GM12878 (cell line): ENCODE measurements around the gene TLR10. TPM values are rescaled to one million over a fixed set of nuclear protein-coding genes. Genes with fewer than 3 reads are reported as not detected.

Experiments used
- ATAC-seq: fragments of 200-7000 bp; cut with Tn5 transposase; 3 replicates; pipeline ENCODE4 v1.9.1; 2020; ENCODE audit warnings: mild to moderate bottlenecking, moderate library complexity
- BruUV-seq: library from RNA; stranded (reverse); fragments of 400-500 nt; replicated peaks from 2 replicates; lab custom pipeline; 2021; lab: Mats Ljungman, UMichigan
- CTCF ChIA-PET: fragments of 300-600 bp; sonication (Branson Sonifier 250); formaldehyde crosslinking; extraction: SDS; loops from one replicate; lab custom pipeline; 2021; ENCODE audit warnings: inconsistent platforms; lab: Yijun Ruan, JAX
- POLR2A ChIA-PET: fragments of 350-600 bp; formaldehyde crosslinking; extraction: SDS; loops from one replicate; lab custom pipeline; 2021; ENCODE audit warnings: inconsistent platforms; lab: Charles Lee
- RAD21 ChIA-PET: fragments of 300-600 bp; sonication (Branson Sonifier 250); formaldehyde crosslinking; loops from one replicate; lab custom pipeline; 2023; ENCODE audit warnings: antibody characterized with exemption; ENCODE audit not compliant: unreplicated experiment; lab: Charles Lee
- SMC1A ChIA-PET: fragments of 300-600 bp; sonication (Branson Sonifier 250); formaldehyde crosslinking; loops from one replicate; lab custom pipeline; 2023; ENCODE audit not compliant: unreplicated experiment, uncharacterized antibody; lab: Charles Lee
- DNase-seq: peaks from one replicate; pipeline ENCODE4 v3.0.0-alpha.2; 2011; ENCODE audit warnings: low read depth, low spot score
- FAIRE-seq: peaks from 3 replicates; lab custom pipeline; 2011; peaks lifted over from hg19 to GRCh38; lab: Jason Lieb, UNC
- H2AFZ ChIP-seq: 2 replicates; pipeline ENCODE4 v1.6.0; 2011; ENCODE audit warnings: low read depth, low read length, control low read depth; ENCODE audit not compliant: control insufficient read depth
- H3K27ac ChIP-seq: 2 replicates; pipeline ENCODE4 v1.5.1; 2011; ENCODE audit warnings: control low read depth; ENCODE audit not compliant: control insufficient read depth, insufficient read depth
- H3K27me3 ChIP-seq, 2 experiments: replicated peaks in 1 of 2; 2 replicates each; pipeline versions ENCODE4 v1.6.0 to v1.6.1; 2011; ENCODE audit warnings: low read length in 1 of 2; ENCODE audit not compliant: control insufficient read depth in 2 of 2, insufficient read depth in 2 of 2
- H3K36me3 ChIP-seq, 2 experiments: 2 replicates each; pipeline ENCODE4 v1.5.1; 2011; ENCODE audit warnings: low read length in 1 of 2; ENCODE audit not compliant: control insufficient read depth in 2 of 2, insufficient read depth in 2 of 2
- H3K4me1 ChIP-seq: 2 replicates; pipeline ENCODE4 v1.6.1; 2011; ENCODE audit warnings: mild to moderate bottlenecking, low read length, moderate library complexity, mixed read lengths; ENCODE audit not compliant: control insufficient read depth, insufficient read depth
- H3K4me2 ChIP-seq: 2 replicates; pipeline ENCODE4 v1.6.0; 2011; ENCODE audit warnings: control low read depth; ENCODE audit not compliant: control insufficient read depth, insufficient read depth
- H3K4me3 ChIP-seq: fragments of 200-600 bp; sonication (generic); 2 replicates; pipeline ENCODE4 v1.5.1; 2016
- H3K79me2 ChIP-seq: 2 replicates; pipeline ENCODE4 v1.6.0; 2011; ENCODE audit warnings: low read length; ENCODE audit not compliant: control insufficient read depth, insufficient read depth
- H3K9ac ChIP-seq: 2 replicates; pipeline ENCODE4 v1.8.0; 2011; ENCODE audit warnings: low read length, control low read depth, mixed read lengths; ENCODE audit not compliant: control insufficient read depth, insufficient read depth
- H3K9me3 ChIP-seq: replicated peaks from 3 replicates; pipeline ENCODE4 v1.5.1; 2011; ENCODE audit warnings: mild to moderate bottlenecking, low read length; ENCODE audit not compliant: control insufficient read depth, insufficient read depth
- H4K20me1 ChIP-seq: 2 replicates; pipeline ENCODE4 v1.6.0; 2011; ENCODE audit not compliant: control insufficient read depth, insufficient read depth
- BMI1 ChIP-seq: fragments of 450-650 bp; IDR thresholded peaks from 2 replicates; pipeline ENCODE4 v1.6.1; 2016; ENCODE audit warnings: mild to moderate bottlenecking, moderate library complexity, borderline replicate concordance
- EGR1 ChIP-seq, 2 experiments: IDR thresholded peaks; 1 replicate in 1 of 2; 2 replicates in 1 of 2; pipeline ENCODE4 v1.6.1; 2011 to 2012; ENCODE audit warnings: low read depth in 2 of 2, low read length in 2 of 2, borderline replicate concordance in 1 of 2, mild to moderate bottlenecking in 1 of 2, moderate library complexity in 1 of 2
- MTA2 ChIP-seq: fragments of 450-650 bp; IDR thresholded peaks from 2 replicates; pipeline ENCODE4 v1.6.1; 2016; ENCODE audit warnings: low read depth, mild to moderate bottlenecking, moderate library complexity
- MYB ChIP-seq: fragments of 150-350 bp; IDR thresholded peaks from 2 replicates; pipeline ENCODE4 v1.6.1; 2014; ENCODE audit warnings: mild to moderate bottlenecking, low read depth, low read length, borderline replicate concordance
- NFYA ChIP-seq: IDR thresholded peaks from 2 replicates; pipeline ENCODE4 v1.6.1; 2011; ENCODE audit warnings: low read depth, mild to moderate bottlenecking, low read length, improper control_type of control experiment, borderline replicate concordance
- SMC3 ChIP-seq: IDR thresholded peaks from 2 replicates; pipeline ENCODE4 v1.6.1; 2011; ENCODE audit warnings: low read length, improper control_type of control experiment, borderline replicate concordance
- WRNIP1 ChIP-seq: IDR thresholded peaks from 2 replicates; pipeline ENCODE4 v1.6.1; 2011; ENCODE audit warnings: low read depth, low read length, improper control_type of control experiment, borderline replicate concordance
- YY1 ChIP-seq: IDR thresholded peaks from 2 replicates; pipeline ENCODE4 v1.6.1; 2011; ENCODE audit warnings: low read depth, mild to moderate bottlenecking, low read length
- ZNF274 ChIP-seq: IDR thresholded peaks from one replicate; pipeline ENCODE4 v1.8.0; 2011; ENCODE audit not compliant: insufficient read length, insufficient read depth
- WGBS: methylation state at CpG from one replicate; pipeline ENCODE4 v1.1.6; 2016; ENCODE audit warnings: low lambda C conversion rate; ENCODE audit not compliant: insufficient replicate concordance, insufficient coverage; ENCODE audit errors: missing lambda C conversion rate; 5-methylcytosine and 5-hydroxymethylcytosine counted together
- in situ Hi-C: fragments of 300-500 bp; cut with MboI; formaldehyde crosslinking; loops from 9 replicates; pipeline ENCODE4 v1.14.3; 2018; ENCODE audit warnings: mixed read lengths
- intact Hi-C: fragments of 100-400 bp; cut with micrococcal nuclease; formaldehyde crosslinking; loops from one replicate; pipeline ENCODE4 v1.14.2; 2022; ENCODE audit not compliant: unreplicated experiment
- polyA plus RNA-seq, 11 experiments: library from polyadenylated mRNA; depleted of rRNA in 4 of 11; unstranded in 6 of 11; stranded (reverse) in 5 of 11; fragments of >200 nt; fragmentation: Nextera tagmentation in 4 of 11; fragmentation: Illumina TruSeq in 1 of 11; extraction: Ambion mirVana in 4 of 11; extraction: Trizol in 1 of 11; gene quantifications; 1 replicate in 1 of 11; 2 replicates in 10 of 11; pipeline versions ENCODE4 v1.2.1 to v1.2.3, GENCODE V29; 2011 to 2016; ENCODE audit warnings: inconsistent platforms in 2 of 11, missing spikeins in 2 of 11, low read depth in 1 of 11
- total RNA-seq, 4 experiments: library from RNA; depleted of rRNA in 3 of 4; stranded (reverse); fragments of >200 nt in 3 of 4; fragmentation: Illumina TruSeq in 1 of 4; extraction: Trizol in 1 of 4; gene quantifications; 2 replicates each; pipeline versions ENCODE4 v1.2.1 to v1.2.3, GENCODE V29; 2013 to 2021
- TF ChIP-seq, protein P1 (sequence below): fragments of 450-650 bp; IDR thresholded peaks from 2 replicates; pipeline ENCODE4 v1.6.1; 2017; ENCODE audit warnings: antibody characterized with exemption, mild to moderate bottlenecking, moderate library complexity
- TF ChIP-seq, protein P2 (sequence below): fragments of 450-650 bp; conservative IDR thresholded peaks from 2 replicates; pipeline ENCODE4 v1.6.1; 2017; ENCODE audit warnings: mild to moderate bottlenecking, moderate library complexity
- TF ChIP-seq, protein P3 (sequence below): fragments of 450-650 bp; IDR thresholded peaks from 2 replicates; pipeline ENCODE4 v1.6.1; 2017; ENCODE audit warnings: mild to moderate bottlenecking, low read depth, inconsistent platforms; ENCODE audit not compliant: poor library complexity, severe bottlenecking

Gene TLR10
- total and polyA plus RNA-seq, 10 of the 15 experiments (the other 5 are each of a cell fraction or from before 2014, with no cell fraction given): 31.5 to 149 (median 64.9) TPM

DNA sequence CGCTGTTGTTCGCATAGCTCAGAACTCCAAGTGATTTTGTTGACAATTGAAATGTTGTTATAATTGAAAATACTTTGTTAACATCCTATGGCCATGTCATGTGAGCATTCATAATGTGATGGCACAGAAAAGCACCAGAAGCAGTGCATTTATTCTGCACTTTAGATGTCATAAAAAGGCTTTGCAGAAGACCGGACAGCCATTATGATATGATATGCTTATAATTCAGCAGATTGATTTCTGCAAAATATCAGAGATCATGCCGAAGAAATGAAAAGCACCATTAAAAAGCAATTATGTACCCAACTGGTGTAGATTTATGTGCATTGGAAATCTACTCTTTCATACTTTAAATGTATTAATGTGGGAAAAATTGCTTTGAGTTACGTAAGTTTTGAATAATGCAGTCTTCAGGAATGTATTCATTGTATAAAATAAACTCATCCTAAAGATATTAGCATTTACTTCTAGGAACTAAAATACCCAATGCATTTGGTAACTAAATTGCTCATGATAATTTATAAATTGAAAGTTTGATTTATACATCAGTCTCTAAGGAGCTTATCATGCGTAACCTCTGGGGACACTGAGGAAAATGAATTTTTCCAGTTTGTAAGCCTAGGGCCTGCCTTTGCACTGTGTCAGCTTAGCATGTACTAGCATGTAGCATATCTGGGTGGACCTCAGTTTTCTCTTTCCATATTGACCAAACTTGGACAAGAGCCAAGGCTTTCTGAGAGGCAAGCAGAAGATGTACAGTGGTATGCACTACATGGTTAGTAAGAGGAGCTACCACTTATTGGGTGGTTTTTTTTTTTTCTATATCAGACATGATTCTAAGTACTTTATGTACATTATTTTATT lies 43.6 kb downstream of the TLR10 start:
- ChIA-PET RAD21 (interaction anchor here (0.9 to 1.4 kb wide), 5 partner anchors 8 to 670 kb away, joined by 3 to 7 read pairs (median 3); partner anchors contain the start of gene TLR10), POLR2A (interaction anchor here (0.6 kb wide), 1 partner anchor 44 kb away, joined by 3 read pairs; the partner anchor contains the start of gene TLR10), SMC1A (interaction anchor here (0.6 to 5.2 kb wide), 6 partner anchors 7 to 560 kb away, joined by 3 to 23 read pairs (median 4); partner anchors contain the start of gene TLR10), CTCF (interaction anchor here (0.6 to 5.6 kb wide), 7 partner anchors 8 to 560 kb away, joined by 4 to 23 read pairs (median 6); partner anchors contain the start of gene TLR10)
- Histone ChIP-seq H4K20me1 (no peaks in the 10 kb centered on the region), H2AFZ (no peak overlapping the region), H3K4me2 (no peak overlapping the region), H3K9ac (no peak overlapping the region), H3K36me3 (no peaks in the 10 kb centered on the region), H3K79me2 (no peaks in the 10 kb centered on the region), H3K27me3 (no peaks in the 10 kb centered on the region; a peak in 1 of 4 replicates), H3K9me3 (peaks cover 2% of the 10 kb centered on the region; the same call in 1 of the 3 replicates), H3K4me1 (peaks cover 6% of the 10 kb centered on the region; the same call in 1 of the 2 replicates), H3K4me3 (no peak overlapping the region), H3K27ac (no peak overlapping the region)
- no TSS peak for BruUV-seq
- DNase-seq: no peak
- intact Hi-C loops (no loop called here), in situ Hi-C loops (no loop called here)
- WGBS: 91% methylated on average over 6 of the region's 6 CpGs
- ATAC-seq: no peak
- no peak for FAIRE-seq
- TF ChIP-seq, protein P1, sequence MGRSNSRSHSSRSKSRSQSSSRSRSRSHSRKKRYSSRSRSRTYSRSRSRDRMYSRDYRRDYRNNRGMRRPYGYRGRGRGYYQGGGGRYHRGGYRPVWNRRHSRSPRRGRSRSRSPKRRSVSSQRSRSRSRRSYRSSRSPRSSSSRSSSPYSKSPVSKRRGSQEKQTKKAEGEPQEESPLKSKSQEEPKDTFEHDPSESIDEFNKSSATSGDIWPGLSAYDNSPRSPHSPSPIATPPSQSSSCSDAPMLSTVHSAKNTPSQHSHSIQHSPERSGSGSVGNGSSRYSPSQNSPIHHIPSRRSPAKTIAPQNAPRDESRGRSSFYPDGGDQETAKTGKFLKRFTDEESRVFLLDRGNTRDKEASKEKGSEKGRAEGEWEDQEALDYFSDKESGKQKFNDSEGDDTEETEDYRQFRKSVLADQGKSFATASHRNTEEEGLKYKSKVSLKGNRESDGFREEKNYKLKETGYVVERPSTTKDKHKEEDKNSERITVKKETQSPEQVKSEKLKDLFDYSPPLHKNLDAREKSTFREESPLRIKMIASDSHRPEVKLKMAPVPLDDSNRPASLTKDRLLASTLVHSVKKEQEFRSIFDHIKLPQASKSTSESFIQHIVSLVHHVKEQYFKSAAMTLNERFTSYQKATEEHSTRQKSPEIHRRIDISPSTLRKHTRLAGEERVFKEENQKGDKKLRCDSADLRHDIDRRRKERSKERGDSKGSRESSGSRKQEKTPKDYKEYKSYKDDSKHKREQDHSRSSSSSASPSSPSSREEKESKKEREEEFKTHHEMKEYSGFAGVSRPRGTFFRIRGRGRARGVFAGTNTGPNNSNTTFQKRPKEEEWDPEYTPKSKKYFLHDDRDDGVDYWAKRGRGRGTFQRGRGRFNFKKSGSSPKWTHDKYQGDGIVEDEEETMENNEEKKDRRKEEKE: no peak
- TF ChIP-seq YY1: no peak
- TF ChIP-seq WRNIP1: no peak
- TF ChIP-seq ZNF274: no peak
- TF ChIP-seq, protein P2, sequence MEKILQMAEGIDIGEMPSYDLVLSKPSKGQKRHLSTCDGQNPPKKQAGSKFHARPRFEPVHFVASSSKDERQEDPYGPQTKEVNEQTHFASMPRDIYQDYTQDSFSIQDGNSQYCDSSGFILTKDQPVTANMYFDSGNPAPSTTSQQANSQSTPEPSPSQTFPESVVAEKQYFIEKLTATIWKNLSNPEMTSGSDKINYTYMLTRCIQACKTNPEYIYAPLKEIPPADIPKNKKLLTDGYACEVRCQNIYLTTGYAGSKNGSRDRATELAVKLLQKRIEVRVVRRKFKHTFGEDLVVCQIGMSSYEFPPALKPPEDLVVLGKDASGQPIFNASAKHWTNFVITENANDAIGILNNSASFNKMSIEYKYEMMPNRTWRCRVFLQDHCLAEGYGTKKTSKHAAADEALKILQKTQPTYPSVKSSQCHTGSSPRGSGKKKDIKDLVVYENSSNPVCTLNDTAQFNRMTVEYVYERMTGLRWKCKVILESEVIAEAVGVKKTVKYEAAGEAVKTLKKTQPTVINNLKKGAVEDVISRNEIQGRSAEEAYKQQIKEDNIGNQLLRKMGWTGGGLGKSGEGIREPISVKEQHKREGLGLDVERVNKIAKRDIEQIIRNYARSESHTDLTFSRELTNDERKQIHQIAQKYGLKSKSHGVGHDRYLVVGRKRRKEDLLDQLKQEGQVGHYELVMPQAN: no peak
- TF ChIP-seq MTA2: no peak
- TF ChIP-seq SMC3: no peak
- no peak for TF ChIP-seq BMI1
- no peak for TF ChIP-seq NFYA
- no peak for TF ChIP-seq MYB
- TF ChIP-seq, protein P3, sequence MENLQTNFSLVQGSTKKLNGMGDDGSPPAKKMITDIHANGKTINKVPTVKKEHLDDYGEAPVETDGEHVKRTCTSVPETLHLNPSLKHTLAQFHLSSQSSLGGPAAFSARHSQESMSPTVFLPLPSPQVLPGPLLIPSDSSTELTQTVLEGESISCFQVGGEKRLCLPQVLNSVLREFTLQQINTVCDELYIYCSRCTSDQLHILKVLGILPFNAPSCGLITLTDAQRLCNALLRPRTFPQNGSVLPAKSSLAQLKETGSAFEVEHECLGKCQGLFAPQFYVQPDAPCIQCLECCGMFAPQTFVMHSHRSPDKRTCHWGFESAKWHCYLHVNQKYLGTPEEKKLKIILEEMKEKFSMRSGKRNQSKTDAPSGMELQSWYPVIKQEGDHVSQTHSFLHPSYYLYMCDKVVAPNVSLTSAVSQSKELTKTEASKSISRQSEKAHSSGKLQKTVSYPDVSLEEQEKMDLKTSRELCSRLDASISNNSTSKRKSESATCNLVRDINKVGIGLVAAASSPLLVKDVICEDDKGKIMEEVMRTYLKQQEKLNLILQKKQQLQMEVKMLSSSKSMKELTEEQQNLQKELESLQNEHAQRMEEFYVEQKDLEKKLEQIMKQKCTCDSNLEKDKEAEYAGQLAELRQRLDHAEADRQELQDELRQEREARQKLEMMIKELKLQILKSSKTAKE: no peak
- no peak for TF ChIP-seq EGR1 (IDR thresholded peaks at IDR 0.05; ENCODE audit: borderline replicate concordance in 1 of 2, low read depth in 2 of 2, low read length in 2 of 2)
